HEK293 (cell line): ENCODE results near the gene FIBCD1.

ENCODE experiments used
- CTCF ChIA-PET: fragments of 350-600 bp; formaldehyde crosslinking; extraction: SDS; loops from one replicate; lab custom pipeline; 2021; ENCODE audit warnings: antibody characterized with exemption; lab: Yijun Ruan, JAX
- POLR2A ChIA-PET: fragments of 300-600 bp; formaldehyde crosslinking; extraction: SDS; loops from one replicate; lab custom pipeline; 2020; ENCODE audit warnings: antibody characterized with exemption, inconsistent platforms; lab: Yijun Ruan, JAX
- H3K27ac ChIP-seq: fragments of 200-500 bp; sonication (Bioruptor generic); 2 replicates; pipeline ENCODE4 v1.5.1; 2014; ENCODE audit warnings: low read depth, low read length, control low read depth, inconsistent platforms; ENCODE audit errors: extremely low read depth
- H3K36me3 ChIP-seq, 2 experiments: fragments of 200-500 bp in 1 of 2; sonication (Bioruptor generic) in 1 of 2; 1 replicate in 1 of 2; 2 replicates in 1 of 2; pipeline ENCODE4 v1.5.1; 2014 to 2017; ENCODE audit warnings: inconsistent platforms in 2 of 2, low read length in 2 of 2; ENCODE audit not compliant: control insufficient read depth in 2 of 2, insufficient read depth in 1 of 2
- H3K4me1 ChIP-seq: fragments of 200-500 bp; sonication (Bioruptor generic); 2 replicates; pipeline ENCODE4 v1.5.1; 2014; ENCODE audit warnings: mild to moderate bottlenecking, low read length, inconsistent platforms; ENCODE audit not compliant: control insufficient read depth, insufficient read depth
- H3K4me3 ChIP-seq: 2 replicates; pipeline ENCODE4 v1.5.1; 2011; ENCODE audit warnings: low read depth, mild to moderate bottlenecking, control low read depth, low read length, moderate library complexity
- H3K9me3 ChIP-seq: fragments of 200-500 bp; sonication (Bioruptor generic); 2 replicates; pipeline ENCODE4 v1.5.1; 2014; ENCODE audit warnings: low read depth, low read length, inconsistent platforms; ENCODE audit not compliant: control insufficient read depth, insufficient read depth
- GFI1B ChIP-seq: fragments of 450-650 bp; formaldehyde crosslinking; IDR thresholded peaks from 2 replicates; pipeline ENCODE4 v1.5.1; 2016; ENCODE audit warnings: missing biosample characterization, missing genetic modification characterization
- KLF10 ChIP-seq: fragments of 450-650 bp; IDR thresholded peaks from 2 replicates; pipeline ENCODE4 v1.5.1; 2018; ENCODE audit warnings: missing biosample characterization, mild to moderate bottlenecking, missing genetic modification characterization
- PRDM1 ChIP-seq: fragments of 450-650 bp; formaldehyde crosslinking; IDR thresholded peaks from 2 replicates; pipeline ENCODE4; 2016; ENCODE audit warnings: missing biosample characterization, missing genetic modification characterization
- ZFP3 ChIP-seq: fragments of 450-650 bp; formaldehyde crosslinking; IDR thresholded peaks from 2 replicates; pipeline ENCODE4 v1.5.1; 2016; ENCODE audit warnings: low read depth, missing biosample characterization, missing genetic modification characterization
- ZIC2 ChIP-seq: fragments of 450-650 bp; formaldehyde crosslinking; IDR thresholded peaks from 2 replicates; pipeline ENCODE4 v1.5.1; 2016; ENCODE audit warnings: missing biosample characterization, missing genetic modification characterization
- ZNF140 ChIP-seq: fragments of 450-650 bp; formaldehyde crosslinking; IDR thresholded peaks from 2 replicates; pipeline ENCODE4 v1.5.1; 2016; ENCODE audit warnings: missing biosample characterization, missing genetic modification characterization
- ZNF16 ChIP-seq: fragments of 450-650 bp; formaldehyde crosslinking; IDR thresholded peaks from 2 replicates; pipeline ENCODE4 v1.5.1; 2016; ENCODE audit warnings: low read depth, missing biosample characterization, missing genetic modification characterization
- ZNF211 ChIP-seq: fragments of 450-650 bp; formaldehyde crosslinking; IDR thresholded peaks from 2 replicates; pipeline ENCODE4 v1.5.1; 2016; ENCODE audit warnings: low read depth, missing biosample characterization, missing genetic modification characterization
- ZNF214 ChIP-seq: fragments of 450-650 bp; formaldehyde crosslinking; IDR thresholded peaks from 2 replicates; pipeline ENCODE4 v1.5.1; 2017; ENCODE audit warnings: missing biosample characterization, mild to moderate bottlenecking, missing genetic modification characterization, borderline replicate concordance
- ZNF23 ChIP-seq: fragments of 450-650 bp; formaldehyde crosslinking; IDR thresholded peaks from 2 replicates; pipeline ENCODE4 v1.5.1; 2016; ENCODE audit warnings: missing biosample characterization, missing genetic modification characterization, borderline replicate concordance
- ZNF266 ChIP-seq: fragments of 450-650 bp; formaldehyde crosslinking; IDR thresholded peaks from 2 replicates; pipeline ENCODE4 v1.5.1; 2016; ENCODE audit warnings: missing biosample characterization, missing genetic modification characterization, low read depth
- ZNF394 ChIP-seq: fragments of 450-650 bp; formaldehyde crosslinking; IDR thresholded peaks from 2 replicates; pipeline ENCODE4 v1.5.1; 2016; ENCODE audit warnings: missing biosample characterization, missing genetic modification characterization, mild to moderate bottlenecking, moderate library complexity, borderline replicate concordance
- ZNF514 ChIP-seq: fragments of 450-650 bp; formaldehyde crosslinking; IDR thresholded peaks from 2 replicates; pipeline ENCODE4 v1.5.1; 2016; ENCODE audit warnings: missing biosample characterization, missing genetic modification characterization
- ZNF555 ChIP-seq: fragments of 450-650 bp; formaldehyde crosslinking; conservative IDR thresholded peaks from 2 replicates; pipeline ENCODE4 v1.5.1; 2017; ENCODE audit warnings: missing biosample characterization, mild to moderate bottlenecking, missing genetic modification characterization, inconsistent platforms
- ZNF585B ChIP-seq: fragments of 450-650 bp; formaldehyde crosslinking; IDR thresholded peaks from 2 replicates; pipeline ENCODE4 v1.5.1; 2016; ENCODE audit warnings: missing biosample characterization, missing genetic modification characterization
- ZNF626 ChIP-seq: fragments of 450-650 bp; sonication (Bioruptor Pico); formaldehyde crosslinking; IDR thresholded peaks from 2 replicates; pipeline ENCODE4 v1.5.1; 2018; ENCODE audit warnings: missing biosample characterization, missing genetic modification characterization, inconsistent platforms
- ZNF658 ChIP-seq: fragments of 450-650 bp; formaldehyde crosslinking; IDR thresholded peaks from 2 replicates; pipeline ENCODE4; 2016; ENCODE audit warnings: missing biosample characterization, missing genetic modification characterization
- ZNF785 ChIP-seq: fragments of 450-650 bp; formaldehyde crosslinking; IDR thresholded peaks from 2 replicates; pipeline ENCODE4 v1.5.1; 2016; ENCODE audit warnings: missing biosample characterization, missing genetic modification characterization
- TF ChIP-seq, protein P1 (sequence below): fragments of 450-650 bp; formaldehyde crosslinking; IDR thresholded peaks from 2 replicates; pipeline ENCODE4 v1.5.1; 2016; ENCODE audit warnings: missing biosample characterization, missing genetic modification characterization
- TF ChIP-seq, protein P2 (sequence below): fragments of 450-650 bp; formaldehyde crosslinking; IDR thresholded peaks from 2 replicates; pipeline ENCODE4 v1.5.1; 2017; ENCODE audit warnings: missing biosample characterization, missing genetic modification characterization
- TF ChIP-seq, protein P3 (sequence below): fragments of 450-650 bp; formaldehyde crosslinking; IDR thresholded peaks from 2 replicates; pipeline ENCODE4 v1.5.1; 2016; ENCODE audit warnings: missing biosample characterization, missing genetic modification characterization

Gene FIBCD1

DNA sequence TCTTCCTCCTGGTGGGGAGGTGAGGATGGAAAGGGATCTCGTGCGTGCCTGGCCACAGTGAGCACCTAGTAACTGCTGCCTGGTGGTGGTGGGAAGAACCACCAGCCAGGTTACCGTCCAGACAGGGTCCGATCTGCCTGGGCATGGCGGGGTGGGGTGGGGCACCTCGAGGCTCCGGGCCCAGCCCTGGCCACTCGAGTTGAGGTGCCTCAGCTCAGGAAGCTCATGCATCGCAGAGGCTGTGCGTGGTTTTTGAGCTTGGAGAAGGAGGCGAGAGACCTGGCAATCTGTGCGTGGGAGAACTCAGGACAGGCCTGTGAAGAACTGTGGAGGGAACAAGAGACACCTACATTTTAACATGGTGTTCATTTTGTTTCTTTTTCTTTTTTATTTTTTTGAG, 31.0 kb upstream of the FIBCD1 start:
- CTCF ChIA-PET: interaction anchor here (1.0 kb wide), 1 partner anchor 28 kb away, joined by 3 read pairs; no protein-coding TSS in a partner anchor
- Histone ChIP-seq H3K36me3 (no peaks in the 10 kb centered on the region), H3K4me3 (no peak overlapping the region), H3K4me1 (no peaks in the 10 kb centered on the region), H3K9me3 (no peaks in the 10 kb centered on the region), H3K27ac (no peak overlapping the region)
- POLR2A ChIA-PET: no interaction called here
- TF ChIP-seq ZNF658: no peak
- TF ChIP-seq ZNF785 (tag by site-specific recombination): no peak
- no peak for TF ChIP-seq ZNF394 (tag by site-specific recombination)
- no peak for TF ChIP-seq PRDM1 (tag by site-specific recombination)
- no peak for TF ChIP-seq ZFP3
- no peak for TF ChIP-seq KLF10 (tag by site-specific recombination)
- TF ChIP-seq, protein P1, sequence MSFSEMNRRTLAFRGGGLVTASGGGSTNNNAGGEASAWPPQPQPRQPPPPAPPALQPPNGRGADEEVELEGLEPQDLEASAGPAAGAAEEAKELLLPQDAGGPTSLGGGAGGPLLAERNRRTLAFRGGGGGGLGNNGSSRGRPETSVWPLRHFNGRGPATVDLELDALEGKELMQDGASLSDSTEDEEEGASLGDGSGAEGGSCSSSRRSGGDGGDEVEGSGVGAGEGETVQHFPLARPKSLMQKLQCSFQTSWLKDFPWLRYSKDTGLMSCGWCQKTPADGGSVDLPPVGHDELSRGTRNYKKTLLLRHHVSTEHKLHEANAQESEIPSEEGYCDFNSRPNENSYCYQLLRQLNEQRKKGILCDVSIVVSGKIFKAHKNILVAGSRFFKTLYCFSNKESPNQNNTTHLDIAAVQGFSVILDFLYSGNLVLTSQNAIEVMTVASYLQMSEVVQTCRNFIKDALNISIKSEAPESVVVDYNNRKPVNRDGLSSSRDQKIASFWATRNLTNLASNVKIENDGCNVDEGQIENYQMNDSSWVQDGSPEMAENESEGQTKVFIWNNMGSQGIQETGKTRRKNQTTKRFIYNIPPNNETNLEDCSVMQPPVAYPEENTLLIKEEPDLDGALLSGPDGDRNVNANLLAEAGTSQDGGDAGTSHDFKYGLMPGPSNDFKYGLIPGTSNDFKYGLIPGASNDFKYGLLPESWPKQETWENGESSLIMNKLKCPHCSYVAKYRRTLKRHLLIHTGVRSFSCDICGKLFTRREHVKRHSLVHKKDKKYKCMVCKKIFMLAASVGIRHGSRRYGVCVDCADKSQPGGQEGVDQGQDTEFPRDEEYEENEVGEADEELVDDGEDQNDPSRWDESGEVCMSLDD (tag by site-specific recombination): no peak
- TF ChIP-seq ZNF585B (tag by site-specific recombination): no peak
- TF ChIP-seq ZNF211 (tag by site-specific recombination): no peak
- no peak for TF ChIP-seq ZNF23 (tag by site-specific recombination)
- TF ChIP-seq ZNF16 (tag by site-specific recombination): no peak
- TF ChIP-seq, all 188 proteins: peak for 0

DNA sequence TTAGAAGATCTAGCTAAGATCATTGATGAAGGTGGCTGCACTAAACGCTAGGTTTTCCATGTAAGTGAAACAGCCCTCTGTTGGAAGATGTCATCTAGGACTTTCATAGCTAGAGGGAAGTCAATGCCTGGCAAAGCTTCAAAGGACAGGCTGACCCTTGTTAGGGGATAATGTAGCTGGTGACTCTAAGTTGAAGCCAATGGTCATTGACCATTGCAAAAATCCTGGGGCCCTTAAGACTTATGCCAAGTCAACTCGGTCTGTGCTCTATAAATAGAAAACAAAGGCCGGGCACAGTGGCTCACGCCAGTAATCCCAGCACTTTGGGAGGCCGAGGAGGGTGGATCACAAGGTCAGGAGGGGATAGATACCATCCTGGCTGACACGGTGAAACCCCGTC, 26.6 kb upstream of the FIBCD1 start:
- ChIA-PET POLR2A (interaction anchor here (1.0 kb wide), 1 partner anchor 10 kb away, joined by 4 read pairs; no protein-coding TSS in a partner anchor), CTCF (interaction anchor here (0.6 to 1.4 kb wide), 8 partner anchors 8 to 410 kb away, joined by 3 to 7 read pairs (median 3); no protein-coding TSS in a partner anchor)
- H3K36me3 ChIP-seq: no peaks in the 10 kb centered on the region
- H3K9me3 ChIP-seq: no peaks in the 10 kb centered on the region
- H3K4me1 ChIP-seq: no peaks in the 10 kb centered on the region
- no peak overlapping the region for H3K27ac ChIP-seq
- TF ChIP-seq, protein P2, sequence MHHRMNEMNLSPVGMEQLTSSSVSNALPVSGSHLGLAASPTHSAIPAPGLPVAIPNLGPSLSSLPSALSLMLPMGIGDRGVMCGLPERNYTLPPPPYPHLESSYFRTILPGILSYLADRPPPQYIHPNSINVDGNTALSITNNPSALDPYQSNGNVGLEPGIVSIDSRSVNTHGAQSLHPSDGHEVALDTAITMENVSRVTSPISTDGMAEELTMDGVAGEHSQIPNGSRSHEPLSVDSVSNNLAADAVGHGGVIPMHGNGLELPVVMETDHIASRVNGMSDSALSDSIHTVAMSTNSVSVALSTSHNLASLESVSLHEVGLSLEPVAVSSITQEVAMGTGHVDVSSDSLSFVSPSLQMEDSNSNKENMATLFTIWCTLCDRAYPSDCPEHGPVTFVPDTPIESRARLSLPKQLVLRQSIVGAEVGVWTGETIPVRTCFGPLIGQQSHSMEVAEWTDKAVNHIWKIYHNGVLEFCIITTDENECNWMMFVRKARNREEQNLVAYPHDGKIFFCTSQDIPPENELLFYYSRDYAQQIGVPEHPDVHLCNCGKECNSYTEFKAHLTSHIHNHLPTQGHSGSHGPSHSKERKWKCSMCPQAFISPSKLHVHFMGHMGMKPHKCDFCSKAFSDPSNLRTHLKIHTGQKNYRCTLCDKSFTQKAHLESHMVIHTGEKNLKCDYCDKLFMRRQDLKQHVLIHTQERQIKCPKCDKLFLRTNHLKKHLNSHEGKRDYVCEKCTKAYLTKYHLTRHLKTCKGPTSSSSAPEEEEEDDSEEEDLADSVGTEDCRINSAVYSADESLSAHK: no peak
- TF ChIP-seq ZNF394 (tag by site-specific recombination): no peak
- no peak for TF ChIP-seq ZNF214 (tag by site-specific recombination)
- TF ChIP-seq ZNF23 (tag by site-specific recombination): no peak
- TF ChIP-seq ZIC2 (tag by site-specific recombination): no peak
- no peak for TF ChIP-seq ZNF266 (tag by site-specific recombination)
- no peak for TF ChIP-seq ZNF555 (tag by site-specific recombination)
- no peak overlapping the region for H3K4me3 ChIP-seq

DNA sequence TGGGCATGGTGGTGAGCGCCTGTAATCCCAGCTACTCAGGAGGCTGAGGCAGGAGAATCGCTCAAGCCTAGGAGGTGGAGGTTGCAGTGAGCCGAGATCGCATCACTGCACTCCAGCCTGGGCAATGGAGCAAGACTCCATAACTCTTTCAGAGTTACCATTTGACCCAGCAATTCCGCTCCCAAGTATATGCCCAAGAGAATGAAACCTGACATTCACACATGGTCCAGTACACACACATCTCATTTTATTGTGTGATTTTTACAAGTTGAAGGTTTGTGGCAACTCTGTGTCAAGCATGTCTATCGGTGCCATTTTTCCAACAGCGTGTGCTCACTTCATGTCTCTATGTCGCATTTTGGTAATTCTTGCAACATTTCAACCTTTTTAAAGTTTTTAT, 24.9 kb upstream of the FIBCD1 start:
- no peaks in the 10 kb centered on the region for H3K9me3 ChIP-seq
- no peak overlapping the region for H3K4me3 ChIP-seq
- H3K36me3 ChIP-seq: no peaks in the 10 kb centered on the region
- no peak overlapping the region for H3K27ac ChIP-seq
- ChIA-PET POLR2A (no interaction called here), CTCF (no interaction called here)
- H3K4me1 ChIP-seq: no peaks in the 10 kb centered on the region
- TF ChIP-seq GFI1B: no peak
- TF ChIP-seq, protein P3, sequence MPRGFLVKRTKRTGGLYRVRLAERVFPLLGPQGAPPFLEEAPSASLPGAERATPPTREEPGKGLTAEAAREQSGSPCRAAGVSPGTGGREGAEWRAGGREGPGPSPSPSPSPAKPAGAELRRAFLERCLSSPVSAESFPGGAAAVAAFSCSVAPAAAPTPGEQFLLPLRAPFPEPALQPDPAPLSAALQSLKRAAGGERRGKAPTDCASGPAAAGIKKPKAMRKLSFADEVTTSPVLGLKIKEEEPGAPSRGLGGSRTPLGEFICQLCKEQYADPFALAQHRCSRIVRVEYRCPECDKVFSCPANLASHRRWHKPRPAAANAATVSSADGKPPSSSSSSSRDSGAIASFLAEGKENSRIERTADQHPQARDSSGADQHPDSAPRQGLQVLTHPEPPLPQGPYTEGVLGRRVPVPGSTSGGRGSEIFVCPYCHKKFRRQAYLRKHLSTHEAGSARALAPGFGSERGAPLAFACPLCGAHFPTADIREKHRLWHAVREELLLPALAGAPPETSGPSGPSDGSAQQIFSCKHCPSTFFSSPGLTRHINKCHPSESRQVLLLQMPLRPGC (tag by site-specific recombination): no peak
- TF ChIP-seq ZNF140: peak; percentile 100
- TF ChIP-seq ZNF514 (tag by site-specific recombination): no peak
- TF ChIP-seq ZNF626 (tag by site-specific recombination): no peak
